Measurements from ENCODE around the gene RGS5.
"Not testable (repeated sequence)": the region's sequence is repeated elsewhere in the genome, so short reads cannot be mapped to it uniquely, and the experiment has no call there.

Gene RGS5

DNA sequence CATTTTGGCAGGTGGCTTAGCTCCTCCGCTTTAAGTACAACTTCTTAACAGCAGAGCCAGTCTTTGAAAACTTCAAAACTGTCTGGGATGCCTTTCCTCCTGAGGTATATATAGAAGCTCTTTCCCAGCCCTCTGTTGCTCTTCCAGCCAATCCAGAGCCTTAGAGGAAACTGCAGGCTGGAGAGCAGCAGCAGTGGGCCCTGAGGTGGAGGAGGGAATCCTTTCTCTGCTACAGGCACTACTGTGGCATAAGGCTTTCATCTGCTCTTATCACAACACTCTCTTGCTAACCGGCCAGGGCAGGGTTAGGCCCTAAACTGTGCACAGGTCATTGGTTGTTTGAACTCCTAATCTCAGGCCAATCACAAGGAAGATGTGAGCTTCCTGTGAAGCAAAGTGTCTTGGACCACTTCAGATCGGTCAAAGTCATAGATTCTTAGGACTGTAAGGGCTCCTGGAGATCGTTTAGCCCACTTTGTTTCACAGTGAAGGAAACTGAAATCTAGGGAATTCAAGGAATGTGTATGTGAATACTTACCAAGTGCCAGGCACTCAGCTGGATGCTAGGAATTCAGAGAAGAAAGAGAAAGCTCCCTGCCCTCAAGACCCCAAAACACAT, at the start of gene RGS5:
Gene RGS5, minus strand, starts transcription at position 84 of the 619 bp plus-strand sequence. Its CDS starts 81 bp downstream, at position 3.
- no peak for DNase-seq (ENCODE audit: low read depth in 2 of 3, low spot score in 2 of 3)

GRCh38 chr1:163250382-163250974, 47.8 kb upstream of the RGS5 start:
- no peak for DNase-seq (ENCODE audit: low read depth in 2 of 3, low spot score in 2 of 3)

DNA sequence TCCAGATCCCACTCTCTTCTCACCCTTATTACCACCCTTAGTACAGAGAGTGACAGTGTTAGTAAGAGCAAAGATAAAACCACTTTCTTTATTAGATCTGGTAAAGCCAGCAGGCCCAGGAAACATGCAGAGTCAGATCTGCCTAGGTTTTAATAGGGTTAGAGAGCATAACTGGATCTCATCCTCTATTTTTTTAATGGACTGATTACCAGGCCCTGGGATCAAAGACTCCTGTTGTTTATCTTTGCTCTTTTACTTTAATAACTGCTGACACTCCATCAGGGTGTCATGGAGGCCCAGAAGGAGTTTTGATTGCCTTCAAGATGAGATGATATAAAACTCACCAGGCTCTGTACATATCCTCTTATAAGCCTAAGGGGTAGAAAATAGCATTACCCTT, 45.3 kb upstream of the RGS5 start:
- no peak for DNase-seq (ENCODE audit: low read depth in 2 of 3, low spot score in 2 of 3)

- DNase-seq (ENCODE audit: low read depth in 2 of 3, low spot score in 2 of 3) = not testable (repeated sequence)
These were observed 41.9 kb upstream of the RGS5 start for GRCh38 chr1:163244648-163245047.

DNA sequence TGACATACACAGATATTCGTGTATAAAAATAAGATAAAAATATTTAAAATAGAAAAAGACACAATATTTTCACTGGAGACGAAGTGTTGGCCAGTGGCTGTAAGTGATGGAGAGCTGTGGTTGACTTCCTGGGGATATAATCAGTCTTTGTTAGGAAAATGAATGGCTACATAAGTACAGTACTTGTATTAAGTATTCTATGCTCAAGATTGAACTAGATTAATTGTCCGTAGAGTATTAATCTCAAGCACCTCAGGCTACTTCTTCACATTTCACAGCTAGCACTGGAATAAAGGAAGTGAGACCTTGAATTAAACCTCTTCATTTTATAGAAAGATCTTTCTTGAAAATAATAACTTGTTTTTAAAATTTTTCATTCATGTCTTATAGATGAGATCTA, 39.0 kb upstream of the RGS5 start:
- DNase-seq (ENCODE audit: low read depth in 2 of 3, low spot score in 2 of 3) = no peak

DNA sequence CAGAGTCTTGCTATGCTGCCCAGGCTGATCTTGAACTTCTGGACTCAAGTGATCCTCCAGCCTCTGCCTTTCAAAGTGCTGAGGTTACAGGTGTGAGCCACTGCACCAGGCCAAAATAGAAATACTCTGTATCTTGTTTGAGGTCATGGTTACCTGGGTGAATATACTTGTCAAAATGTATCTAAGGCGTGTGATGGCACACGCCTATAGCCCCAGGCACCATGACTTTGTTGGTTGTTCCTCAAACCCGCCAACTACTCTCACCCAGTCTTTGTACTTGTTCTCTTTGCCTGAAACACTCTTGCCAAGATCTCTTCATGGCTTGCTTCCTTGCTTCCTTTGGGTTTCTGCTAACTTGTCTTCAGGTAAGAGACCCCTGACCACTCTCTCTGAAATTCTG, 38.0 kb upstream of the RGS5 start:
- no peak for DNase-seq (ENCODE audit: low read depth in 2 of 3, low spot score in 2 of 3)

DNA sequence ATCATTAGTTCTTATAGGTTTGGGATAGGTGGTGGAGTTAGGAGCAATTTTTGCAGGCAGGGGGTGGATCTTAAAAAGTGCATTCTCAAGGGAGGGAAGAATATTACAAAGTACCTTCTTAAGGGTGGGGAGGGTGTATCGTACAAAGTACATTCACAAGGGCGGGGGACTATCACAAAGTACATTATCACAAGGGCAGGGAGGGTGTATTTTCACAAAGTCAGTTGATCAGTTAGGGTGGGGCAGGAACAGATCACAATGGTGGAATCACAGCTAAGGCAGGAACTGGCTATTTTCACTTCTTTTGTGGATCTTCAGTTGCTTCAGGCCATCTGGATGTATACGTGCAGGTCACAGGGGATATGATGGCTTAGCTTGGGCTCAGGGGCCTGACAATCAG, 30.9 kb upstream of the RGS5 start:
- not testable (repeated sequence) for DNase-seq (ENCODE audit: low read depth in 2 of 3, low spot score in 2 of 3)

- DNase-seq (ENCODE audit: low read depth in 2 of 3, low spot score in 2 of 3) = no peak
These were observed 28.7 kb upstream of the RGS5 start for GRCh38 chr1:163231385-163231784.

- DNase-seq (ENCODE audit: low read depth in 2 of 3, low spot score in 2 of 3) = no peak
These were observed 28.1 kb upstream of the RGS5 start for GRCh38 chr1:163230827-163231226.

GRCh38 chr1:163228271-163228670, 25.6 kb upstream of the RGS5 start:
- DNase-seq (ENCODE audit: low read depth in 2 of 3, low spot score in 2 of 3) = not testable (repeated sequence)

DNA sequence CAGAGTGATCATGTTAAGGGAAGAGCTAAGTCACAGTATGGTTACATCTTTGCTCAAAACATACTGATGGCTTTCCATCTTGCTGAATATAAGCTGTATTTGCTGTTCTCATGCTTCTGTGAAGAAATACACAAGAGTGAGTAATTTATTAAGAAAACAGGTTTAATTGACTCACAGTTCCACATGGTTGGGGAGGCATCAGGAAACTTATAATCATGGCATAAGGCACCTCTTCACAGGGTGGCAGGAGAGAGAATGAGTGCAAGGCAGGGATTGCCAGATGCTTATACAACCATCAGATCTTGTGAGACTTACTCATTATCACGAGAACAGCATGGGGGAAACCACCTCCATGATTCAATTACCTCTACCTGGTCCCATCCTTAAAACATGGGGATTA, 24.4 kb upstream of the RGS5 start:
- DNase-seq (ENCODE audit: low read depth in 2 of 3, low spot score in 2 of 3) = no peak

GRCh38 chr1:163213626-163214025, 10.9 kb upstream of the RGS5 start:
- no peak for DNase-seq (ENCODE audit: low read depth in 2 of 3, low spot score in 2 of 3)

- DNase-seq (ENCODE audit: low read depth in 2 of 3, low spot score in 2 of 3) = no peak
These were observed 9.0 kb upstream of the RGS5 start for GRCh38 chr1:163211667-163212066.

- DNase-seq (ENCODE audit: low read depth in 2 of 3, low spot score in 2 of 3) = no peak
These were observed 2.8 kb upstream of the RGS5 start for GRCh38 chr1:163205513-163205912.

DNA sequence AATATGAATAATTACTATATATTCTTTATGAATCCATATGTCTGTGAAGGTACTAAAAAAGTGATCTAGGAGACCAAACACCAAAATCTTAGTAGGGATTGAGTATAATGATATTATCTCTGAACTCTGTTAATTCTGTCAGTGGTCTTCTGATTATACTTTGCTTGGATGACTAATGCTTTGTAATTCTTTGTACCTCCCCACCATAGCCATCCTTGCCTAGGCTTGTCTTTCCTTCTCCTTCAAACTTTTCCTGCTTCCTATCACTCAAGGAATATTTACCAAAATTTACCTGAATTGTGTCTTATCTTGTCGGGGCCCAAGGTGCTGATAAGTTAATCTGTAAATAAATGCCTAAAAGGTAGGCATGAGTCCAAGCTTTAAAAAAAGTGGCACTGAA, 845 bp upstream of the RGS5 start:
- no peak for DNase-seq (ENCODE audit: low read depth in 2 of 3, low spot score in 2 of 3)

GRCh38 chr1:163201906-163202305, 810 bp downstream of the RGS5 start:
- no peak for DNase-seq (ENCODE audit: low read depth in 2 of 3, low spot score in 2 of 3)

GRCh38 chr1:163197022-163197421, 5.7 kb downstream of the RGS5 start:
- DNase-seq (ENCODE audit: low read depth in 2 of 3, low spot score in 2 of 3) = no peak

GRCh38 chr1:163196449-163196787, 6.3 kb downstream of the RGS5 start:
- DNase-seq (ENCODE audit: low read depth in 2 of 3, low spot score in 2 of 3) = no peak

- DNase-seq (ENCODE audit: low read depth in 2 of 3, low spot score in 2 of 3) = no peak
These were observed 6.8 kb downstream of the RGS5 start for GRCh38 chr1:163195728-163196448.

- DNase-seq (ENCODE audit: low read depth in 2 of 3, low spot score in 2 of 3) = no peak
These were observed 11.4 kb downstream of the RGS5 start for GRCh38 chr1:163191301-163191700.

- DNase-seq (ENCODE audit: low read depth in 2 of 3, low spot score in 2 of 3) = no peak
These were observed 13.8 kb downstream of the RGS5 start for GRCh38 chr1:163188947-163189346.

GRCh38 chr1:163187849-163188248, 14.9 kb downstream of the RGS5 start:
- no peak for DNase-seq (ENCODE audit: low read depth in 2 of 3, low spot score in 2 of 3)

GRCh38 chr1:163186862-163187261, 15.9 kb downstream of the RGS5 start:
- DNase-seq (ENCODE audit: low read depth in 2 of 3, low spot score in 2 of 3) = no peak
